Cardiac muscle cell (in vitro differentiated cells and primary cell): ENCODE results near the gene AZI2. TPM values are rescaled to one million over a fixed set of nuclear protein-coding genes. Genes with fewer than 3 reads are reported as not detected.
A peak's percentile ranks its signal among the peaks of the same experiment; 100 is the strongest.

Source experiments
- DNase-seq, 2 donors: peaks; one replicate each; pipeline versions ENCODE4 v3.0.0 to v3.0.0-alpha.2; 2010 to 2017; ENCODE audit warnings: low read depth in 1 of 2, low spot score in 1 of 2
- H3K27ac ChIP-seq: fragments of 200-600 bp; sonication (generic); 2 replicates; pipeline ENCODE4 v1.5.1; 2016
- H3K27me3 ChIP-seq: fragments of 200-600 bp; sonication (generic); 2 replicates; pipeline ENCODE4 v1.6.0; 2016; ENCODE audit warnings: control low read depth
- H3K36me3 ChIP-seq: fragments of 200-600 bp; sonication (generic); 2 replicates; pipeline ENCODE4 v1.5.1; 2016; ENCODE audit warnings: control low read depth
- H3K4me1 ChIP-seq: fragments of 200-600 bp; sonication (generic); 2 replicates; pipeline ENCODE4 v1.8.1; 2017; ENCODE audit warnings: low read depth, mild to moderate bottlenecking, mixed run types
- H3K4me3 ChIP-seq: fragments of 200-600 bp; sonication (generic); 2 replicates; pipeline ENCODE4 v1.5.1; 2016; ENCODE audit warnings: mild to moderate bottlenecking
- H3K9me3 ChIP-seq: fragments of 200-600 bp; sonication (generic); 2 replicates; pipeline ENCODE4 v1.5.1; 2017; ENCODE audit warnings: low read depth, mild to moderate bottlenecking, control low read depth
- polyA plus RNA-seq: library from polyadenylated mRNA; unstranded; fragments of >200 nt; fragmentation: Nextera tagmentation; extraction: Ambion mirVana; gene quantifications from 2 replicates; pipeline ENCODE4 v1.2.1, GENCODE V29; 2016
- total RNA-seq: library from RNA; depleted of rRNA; stranded (reverse); fragments of >200 nt; gene quantifications from 2 replicates; pipeline ENCODE4 v1.2.3, GENCODE V29; 2016
- TF ChIP-seq, protein P1 (sequence below): IDR thresholded peaks from 2 replicates; pipeline ENCODE4 v1.5.1; 2012; ENCODE audit warnings: low read depth, mild to moderate bottlenecking, low read length

The AZI2 gene
- total and polyA plus RNA-seq, 2 experiments from 2014 or later = 49.3 to 72.8 TPM

DNA sequence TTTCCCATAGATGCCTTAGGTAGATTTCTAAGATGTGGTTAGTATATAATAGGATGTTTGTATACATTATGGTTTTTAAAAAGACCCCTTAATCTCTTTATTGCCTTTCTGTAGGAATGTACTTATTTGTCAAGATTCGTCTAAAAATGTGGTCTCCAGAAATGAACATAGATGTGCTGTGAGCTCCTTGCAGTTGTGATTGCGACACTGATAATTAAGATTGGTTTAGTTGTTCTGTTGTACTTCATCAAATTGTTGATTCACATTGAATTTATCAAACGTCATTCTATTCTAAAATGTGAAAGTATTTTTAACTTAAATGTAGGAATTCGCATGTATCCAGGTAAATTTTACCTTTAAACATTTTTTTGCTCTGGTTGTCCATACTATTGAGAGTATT, 56.0 kb downstream of the AZI2 start:
- Histone ChIP-seq H3K27ac (no peak overlapping the region), H3K4me1 (no peaks in the 10 kb centered on the region), H3K4me3 (no peak overlapping the region), H3K36me3 (no peaks in the 10 kb centered on the region), H3K27me3 (no peaks in the 10 kb centered on the region), H3K9me3 (no peaks in the 10 kb centered on the region)
- TF ChIP-seq, protein P1, sequence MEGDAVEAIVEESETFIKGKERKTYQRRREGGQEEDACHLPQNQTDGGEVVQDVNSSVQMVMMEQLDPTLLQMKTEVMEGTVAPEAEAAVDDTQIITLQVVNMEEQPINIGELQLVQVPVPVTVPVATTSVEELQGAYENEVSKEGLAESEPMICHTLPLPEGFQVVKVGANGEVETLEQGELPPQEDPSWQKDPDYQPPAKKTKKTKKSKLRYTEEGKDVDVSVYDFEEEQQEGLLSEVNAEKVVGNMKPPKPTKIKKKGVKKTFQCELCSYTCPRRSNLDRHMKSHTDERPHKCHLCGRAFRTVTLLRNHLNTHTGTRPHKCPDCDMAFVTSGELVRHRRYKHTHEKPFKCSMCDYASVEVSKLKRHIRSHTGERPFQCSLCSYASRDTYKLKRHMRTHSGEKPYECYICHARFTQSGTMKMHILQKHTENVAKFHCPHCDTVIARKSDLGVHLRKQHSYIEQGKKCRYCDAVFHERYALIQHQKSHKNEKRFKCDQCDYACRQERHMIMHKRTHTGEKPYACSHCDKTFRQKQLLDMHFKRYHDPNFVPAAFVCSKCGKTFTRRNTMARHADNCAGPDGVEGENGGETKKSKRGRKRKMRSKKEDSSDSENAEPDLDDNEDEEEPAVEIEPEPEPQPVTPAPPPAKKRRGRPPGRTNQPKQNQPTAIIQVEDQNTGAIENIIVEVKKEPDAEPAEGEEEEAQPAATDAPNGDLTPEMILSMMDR = no peak
- no peak for DNase-seq

DNA sequence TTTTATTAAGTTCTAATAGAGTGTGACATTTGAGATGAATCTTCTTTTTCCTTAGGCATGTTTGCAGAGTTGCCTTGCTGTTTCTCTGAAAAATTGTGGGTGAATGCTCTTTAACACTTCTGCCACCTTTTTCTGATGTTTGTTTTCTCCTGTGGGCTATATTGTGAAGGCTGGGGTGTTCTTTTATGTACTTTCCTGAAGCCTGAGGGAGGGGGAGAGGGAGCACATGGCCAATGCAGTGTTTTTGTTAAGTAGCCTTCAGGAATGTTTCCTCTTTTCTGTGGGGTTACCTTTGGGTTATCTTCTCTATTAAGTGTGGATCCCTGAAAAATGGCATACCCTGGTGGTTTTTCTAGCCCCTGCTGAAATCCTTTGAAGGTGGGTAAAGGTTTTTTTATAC, 57.0 kb downstream of the AZI2 start:
- H3K27ac ChIP-seq = no peak overlapping the region
- no peak overlapping the region for H3K4me3 ChIP-seq
- H3K36me3 ChIP-seq = no peaks in the 10 kb centered on the region
- no peaks in the 10 kb centered on the region for H3K27me3 ChIP-seq
- TF ChIP-seq, protein P1 = no peak
- H3K9me3 ChIP-seq = no peaks in the 10 kb centered on the region
- DNase-seq = no peak
- H3K4me1 ChIP-seq = no peaks in the 10 kb centered on the region

DNA sequence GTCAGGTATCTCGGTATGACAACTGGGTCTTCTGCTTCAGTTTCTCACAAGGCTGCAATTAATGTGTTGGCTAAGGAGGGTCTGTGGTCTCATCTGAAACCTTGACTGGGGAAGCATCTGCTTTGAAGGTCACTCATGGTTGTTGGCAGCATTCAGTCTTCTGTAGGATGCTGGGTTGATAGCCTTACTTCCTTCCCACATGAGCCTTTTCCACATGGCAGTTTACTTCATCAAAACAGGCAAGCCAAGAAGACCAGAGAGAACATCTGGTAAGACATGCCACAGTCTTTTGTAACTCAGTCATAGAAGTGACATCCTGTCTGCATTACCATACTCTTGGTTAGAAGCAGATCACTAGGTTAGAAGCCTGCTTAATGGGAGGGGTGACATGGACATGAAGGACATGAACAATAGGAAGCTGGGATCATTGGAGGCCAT, 57.7 kb downstream of the AZI2 start:
- TF ChIP-seq, protein P1 = no peak
- no peaks in the 10 kb centered on the region for H3K4me1 ChIP-seq
- no peak overlapping the region for H3K27ac ChIP-seq
- H3K27me3 ChIP-seq = no peaks in the 10 kb centered on the region
- H3K9me3 ChIP-seq = no peaks in the 10 kb centered on the region
- H3K4me3 ChIP-seq = no peak overlapping the region
- DNase-seq = no peak
- no peaks in the 10 kb centered on the region for H3K36me3 ChIP-seq

DNA sequence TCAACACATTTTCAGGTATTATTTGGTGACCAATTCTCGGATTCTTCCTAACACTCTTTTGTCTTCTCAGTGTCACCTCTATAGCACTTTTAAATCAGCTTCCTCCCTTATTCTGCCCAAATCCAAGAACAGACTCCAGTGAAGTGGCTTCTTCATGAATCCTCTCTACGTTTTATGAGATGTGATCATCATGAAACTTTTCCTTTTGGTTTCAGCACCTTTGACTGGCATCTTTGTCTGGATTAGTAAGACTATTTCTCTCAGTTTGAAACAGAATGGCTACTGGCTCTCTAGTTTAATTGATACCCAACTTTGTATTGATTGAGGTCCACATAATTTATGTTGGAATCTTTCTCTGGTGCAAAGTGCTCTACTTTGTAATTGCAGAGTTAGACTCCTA, 61.6 kb downstream of the AZI2 start:
- no peak overlapping the region for H3K4me3 ChIP-seq
- no peak overlapping the region for H3K27ac ChIP-seq
- no peaks in the 10 kb centered on the region for H3K9me3 ChIP-seq
- H3K36me3 ChIP-seq = no peaks in the 10 kb centered on the region
- no peaks in the 10 kb centered on the region for H3K4me1 ChIP-seq
- H3K27me3 ChIP-seq = no peaks in the 10 kb centered on the region
- no peak for DNase-seq
- TF ChIP-seq, protein P1 = no peak

- no peak overlapping the region for H3K4me3 ChIP-seq
- H3K27ac ChIP-seq = no peak overlapping the region
- TF ChIP-seq, protein P1 = peak; percentile 58
- no peaks in the 10 kb centered on the region for H3K4me1 ChIP-seq
- DNase-seq = peak; percentile 44 to 64
- no peaks in the 10 kb centered on the region for H3K9me3 ChIP-seq
- H3K36me3 ChIP-seq = no peaks in the 10 kb centered on the region
- no peaks in the 10 kb centered on the region for H3K27me3 ChIP-seq
Measured at GRCh38 chr3:28286595-28286994, 62.0 kb downstream of the AZI2 start.

DNA sequence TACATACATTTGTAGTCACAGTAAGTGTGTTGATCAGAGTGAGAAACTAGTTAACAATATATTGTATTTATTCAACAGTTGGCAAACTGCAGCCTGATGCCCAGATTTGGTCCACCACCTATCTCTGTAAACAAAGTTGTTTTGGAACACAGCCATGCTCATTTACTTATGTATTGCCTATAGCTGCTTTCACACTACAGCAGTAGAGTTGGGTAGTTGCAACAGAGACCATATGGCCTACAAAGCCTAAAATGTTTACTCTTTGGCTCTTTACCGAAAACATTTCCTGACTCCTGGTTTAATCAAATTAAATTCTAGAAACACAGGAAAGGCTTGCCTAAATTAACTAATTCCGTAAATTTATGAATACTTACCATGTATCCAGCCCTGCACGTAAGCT, 67.8 kb downstream of the AZI2 start:
- DNase-seq = no peak
- Histone ChIP-seq H3K36me3 (no peaks in the 10 kb centered on the region), H3K4me3 (no peak overlapping the region), H3K4me1 (no peaks in the 10 kb centered on the region), H3K27ac (no peak overlapping the region), H3K27me3 (no peaks in the 10 kb centered on the region), H3K9me3 (no peaks in the 10 kb centered on the region)
- TF ChIP-seq, protein P1 = no peak
